GF-D8 (cell line): Measurements from ENCODE around the gene PABPN1.

Experiments used
- DNase-seq: peaks from one replicate; lab custom pipeline; 2025; lab: John Stamatoyannopoulos, UW

The PABPN1 gene

GRCh38 chr14:23358042-23358441 is 36.8 kb downstream of the PABPN1 start:
- no peak for DNase-seq

DNA sequence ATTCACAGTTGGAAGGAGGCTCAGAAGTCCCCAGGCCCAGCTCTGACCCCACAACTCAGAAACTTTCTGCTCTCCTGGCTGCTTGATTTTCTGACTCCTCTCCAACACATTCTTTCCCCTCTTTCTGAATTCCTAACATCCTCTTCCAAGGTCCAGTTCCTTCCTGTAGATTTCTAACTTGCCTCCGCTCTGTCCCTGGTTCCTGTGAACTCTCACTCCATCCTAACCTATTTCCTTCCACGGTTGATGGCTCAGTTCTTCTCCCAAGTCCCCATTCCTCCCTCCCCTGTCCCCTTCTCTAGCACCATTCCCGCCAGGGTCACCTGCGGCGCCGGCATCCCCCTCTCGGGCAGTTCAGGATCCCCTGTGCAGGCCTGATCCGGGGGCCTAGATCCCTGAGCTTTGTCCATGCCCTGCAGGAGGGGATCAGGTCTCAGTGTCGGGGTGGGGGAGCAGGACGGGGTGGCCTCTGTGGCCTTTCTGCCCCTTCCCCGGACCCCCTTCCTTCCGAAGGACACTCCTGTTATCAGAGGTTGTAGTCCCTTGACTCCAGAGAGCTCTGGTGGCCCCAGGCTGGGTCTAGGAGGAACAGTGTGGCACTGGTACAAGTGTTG is 37.4 kb downstream of the PABPN1 start:
- no peak for DNase-seq

DNA sequence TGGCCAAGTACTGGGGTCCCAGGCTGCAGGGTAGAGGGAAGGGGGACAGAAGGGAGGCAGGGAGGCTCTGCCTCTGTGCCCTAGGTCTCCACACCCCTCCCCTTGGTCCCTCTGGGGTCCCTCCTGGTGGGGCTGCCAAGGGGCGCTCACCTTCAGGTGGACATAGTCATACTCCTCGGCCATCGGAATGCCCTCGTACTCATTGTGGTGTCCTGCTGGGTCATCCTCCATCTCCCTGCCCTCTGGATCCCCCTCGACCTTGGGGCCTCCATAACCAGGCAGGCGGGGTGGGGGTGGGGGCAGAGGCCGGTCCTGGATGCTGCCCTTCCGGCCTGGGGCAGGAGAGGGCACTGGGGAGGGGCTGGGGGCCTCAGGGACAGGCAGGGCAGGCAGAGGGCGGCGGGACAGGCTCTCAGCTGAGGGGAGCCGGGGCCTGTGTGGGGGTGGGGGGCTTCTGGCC is 37.9 kb downstream of the PABPN1 start:
- no peak for DNase-seq

GRCh38 chr14:23359722-23360447 is 38.6 kb downstream of the PABPN1 start:
- no peak for DNase-seq

- DNase-seq: no peak
Observed at GRCh38 chr14:23360496-23360895, 39.2 kb downstream of the PABPN1 start.

GRCh38 chr14:23361320-23361719 is 40.1 kb downstream of the PABPN1 start:
- DNase-seq: no peak

DNA sequence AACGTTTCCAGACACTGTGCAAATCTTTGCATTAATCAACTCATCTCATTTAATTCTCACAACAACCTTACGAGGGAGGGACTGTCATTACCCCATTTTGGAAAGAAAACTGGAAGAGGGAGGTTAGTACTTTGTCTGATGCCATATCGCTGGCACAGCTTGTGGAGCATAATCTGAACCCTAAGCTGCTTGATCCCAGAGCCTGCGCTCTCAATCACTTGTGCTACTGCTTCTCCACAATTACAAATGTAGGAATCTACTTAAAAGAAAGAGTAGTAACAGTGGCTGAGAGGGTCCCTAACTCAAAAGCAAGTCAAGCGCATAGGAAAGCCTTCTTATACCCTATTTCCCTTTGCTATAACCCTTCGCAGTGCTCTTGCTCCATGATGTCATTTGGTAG is 40.5 kb downstream of the PABPN1 start:
- DNase-seq: no peak

DNA sequence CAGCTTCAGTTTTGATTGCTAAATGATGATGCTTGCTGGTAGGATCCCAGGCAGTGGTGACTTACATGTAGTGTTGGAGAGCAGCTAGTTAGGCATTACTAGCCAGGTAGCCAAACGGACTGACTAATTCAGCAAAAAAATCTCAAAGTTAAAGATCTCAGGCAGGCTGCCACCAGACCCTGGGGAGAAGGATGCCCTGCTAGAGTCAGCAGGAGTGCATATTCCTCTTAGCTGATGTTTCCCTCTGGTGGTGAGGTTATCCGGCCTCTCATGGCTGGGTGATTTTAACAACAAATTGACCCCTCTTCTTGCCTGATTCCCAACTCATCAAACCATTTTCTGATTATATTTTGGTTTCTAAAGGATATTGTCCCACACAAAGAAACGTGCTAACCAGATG is 40.9 kb downstream of the PABPN1 start:
- no peak for DNase-seq

DNA sequence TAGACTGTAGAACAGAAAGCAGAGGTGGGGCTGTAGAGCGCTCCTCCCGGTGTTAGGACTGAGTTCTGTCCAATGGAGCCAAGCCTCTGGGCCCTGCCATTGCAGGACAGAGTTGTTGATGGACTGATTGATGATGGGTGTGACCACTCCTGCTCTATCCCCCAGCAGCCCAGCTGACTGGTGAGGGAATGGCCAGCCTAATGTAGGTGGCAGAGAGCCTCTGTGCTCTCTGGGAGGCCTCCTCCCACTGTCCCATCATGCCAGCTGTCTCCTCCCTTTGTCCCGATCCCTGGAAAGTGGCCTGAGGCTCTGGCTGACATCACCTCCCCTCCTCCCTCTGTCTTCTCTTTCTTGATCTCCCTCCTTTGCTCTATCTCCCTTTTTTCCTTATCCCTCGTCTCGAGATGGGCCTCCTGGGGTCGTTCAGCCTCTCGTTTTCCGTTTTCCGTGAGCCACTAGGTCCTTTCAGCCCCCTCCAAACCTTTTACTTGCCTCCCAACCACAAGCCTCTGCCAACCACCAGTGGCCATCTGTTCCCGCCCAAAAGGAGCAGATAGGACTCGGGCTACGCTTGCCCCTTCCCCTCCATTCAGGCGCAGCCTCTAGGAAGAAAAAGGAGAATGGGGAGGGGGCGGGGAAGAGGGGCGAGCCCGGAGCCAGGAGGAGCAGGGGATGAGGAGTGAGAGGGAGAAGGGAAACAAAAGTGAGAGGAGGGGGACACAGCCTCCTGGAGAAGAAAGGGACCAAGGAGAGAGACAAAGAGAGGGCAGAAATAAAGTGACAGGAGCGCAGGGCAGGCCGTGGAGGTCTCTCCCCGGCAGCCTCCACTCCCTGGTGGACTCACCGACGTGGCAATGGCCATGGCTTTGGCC is 43.1 kb downstream of the PABPN1 start:
- no peak for DNase-seq

DNA sequence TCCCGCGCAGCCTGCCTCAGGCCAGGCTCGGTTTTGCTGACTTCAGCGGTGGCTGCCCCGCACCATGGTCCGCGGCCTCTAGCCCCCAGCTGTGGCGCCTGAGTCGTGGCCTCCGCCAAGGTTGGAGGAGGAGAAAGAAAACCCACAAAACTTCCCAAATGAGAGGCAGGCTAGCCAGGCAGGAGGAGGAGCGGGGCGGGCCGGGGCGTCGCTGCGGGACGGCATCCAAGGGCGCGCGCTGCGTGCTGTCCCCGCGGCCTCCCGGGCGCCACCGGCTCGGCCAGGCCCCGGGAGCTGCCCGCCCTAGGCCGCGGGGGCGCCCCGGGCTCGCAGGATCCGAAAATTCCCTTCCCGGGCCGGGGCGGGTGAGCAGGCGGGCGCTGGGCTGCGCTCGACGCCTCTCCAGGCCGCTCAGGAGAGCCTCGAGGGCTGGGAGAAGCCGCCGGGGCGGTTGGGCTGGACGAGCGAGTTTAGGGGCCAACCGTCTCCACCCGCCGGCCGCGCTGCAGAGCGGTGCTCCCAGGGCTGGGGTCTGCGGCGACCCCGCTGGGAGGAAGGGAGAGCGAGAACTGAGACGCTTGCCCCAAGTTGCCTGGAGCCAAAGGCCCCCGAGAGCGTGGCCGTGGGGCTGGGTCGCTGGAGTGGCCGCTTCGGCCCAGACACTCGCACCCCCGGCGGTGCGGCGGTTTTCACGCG is 43.9 kb downstream of the PABPN1 start, which contains the start of gene EFS:
TSS of gene EFS (minus strand) at position 137 of the 696 bp plus-strand sequence. CDS start 147 bp downstream, outside the sequence.
- no peak for DNase-seq

DNA sequence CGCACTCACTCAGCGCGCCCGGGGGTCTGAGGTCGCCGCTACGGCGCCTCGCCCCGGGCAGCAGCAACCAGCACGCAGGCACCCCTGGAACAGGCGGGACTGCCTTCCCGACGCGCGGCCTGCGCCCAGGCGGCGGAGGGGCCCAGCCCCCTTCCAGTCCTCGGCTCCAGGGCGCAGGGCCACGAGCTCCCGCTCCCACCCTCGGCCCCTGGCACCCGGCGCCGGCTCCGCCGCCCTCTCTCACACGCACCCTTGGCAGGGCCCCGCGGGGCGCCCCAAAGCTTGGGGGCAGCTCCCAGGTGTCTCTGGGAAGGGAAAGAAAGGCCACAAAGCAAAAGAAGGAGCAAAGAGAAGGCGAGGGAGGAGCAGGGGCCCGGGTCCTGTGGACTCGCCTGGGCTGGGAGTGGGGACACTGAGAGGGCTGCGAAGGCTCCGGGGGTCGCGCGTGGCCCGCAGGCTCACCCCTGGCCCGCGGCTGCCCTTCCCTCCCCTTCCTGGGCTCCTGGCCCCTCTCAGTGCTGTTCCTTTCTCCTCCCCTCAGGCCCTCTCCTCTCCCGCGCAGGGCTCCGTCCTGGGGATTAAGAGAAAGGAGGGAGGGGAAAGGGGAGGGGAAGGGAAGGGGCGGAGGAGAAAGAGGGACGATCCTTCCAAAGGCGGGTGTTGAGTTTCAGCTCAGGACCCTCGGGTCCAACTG is 44.6 kb downstream of the PABPN1 start:
- DNase-seq: no peak

DNA sequence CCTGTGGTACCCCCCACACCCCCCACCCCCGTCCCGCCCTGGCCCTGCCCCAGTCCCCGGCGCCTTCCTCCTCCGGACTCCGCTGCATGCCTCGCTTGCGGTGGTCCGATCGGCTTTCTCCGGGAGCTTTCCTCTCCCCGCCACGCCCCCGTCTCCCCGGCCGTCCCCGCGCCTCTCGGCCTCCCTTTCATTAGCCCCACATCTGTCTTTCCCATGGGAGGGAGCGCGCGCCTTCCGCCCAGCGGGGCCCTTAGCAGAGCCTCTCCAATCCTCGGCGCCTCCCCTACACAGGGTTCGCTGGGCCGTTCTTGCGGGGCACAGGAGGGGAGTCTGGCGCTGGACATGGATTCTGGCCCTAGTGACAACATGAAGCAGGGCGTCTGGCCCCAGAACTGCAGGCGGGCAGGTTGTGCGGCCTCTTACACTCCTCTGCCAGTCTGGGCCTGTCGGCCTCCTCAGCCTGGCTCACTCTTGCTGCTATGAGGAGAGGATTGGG is 45.2 kb downstream of the PABPN1 start:
- no peak for DNase-seq

- no peak for DNase-seq
Observed at GRCh38 chr14:23370221-23370620, 49.0 kb downstream of the PABPN1 start.

- DNase-seq: no peak
Observed at GRCh38 chr14:23371865-23372264, 50.6 kb downstream of the PABPN1 start.

- no peak for DNase-seq
Observed at GRCh38 chr14:23372509-23372908, 51.3 kb downstream of the PABPN1 start, which contains the start of gene IL25. IL25 (plus strand) TSS chr14:23372809.

GRCh38 chr14:23373041-23373440 is 51.8 kb downstream of the PABPN1 start:
- no peak for DNase-seq
